IMR-90 (cell line): ENCODE measurements around the gene OR4N2. TPM values are rescaled to one million over a fixed set of nuclear protein-coding genes. Genes with fewer than 3 reads are reported as not detected.

Experiments
- ATAC-seq: fragments of 200-7000 bp; cut with Tn5 transposase; 2 replicates; pipeline ENCODE4 v1.9.1; 2020; ENCODE audit warnings: low read depth, mild to moderate bottlenecking, moderate library complexity
- BruUV-seq: library from RNA; stranded (reverse); fragments of 400-500 nt; replicated peaks from 2 replicates; lab custom pipeline; 2021; lab: Mats Ljungman, UMichigan
- CTCF ChIA-PET: fragments of 300-600 bp; formaldehyde crosslinking; extraction: SDS; loops from one replicate; lab custom pipeline; 2021; ENCODE audit warnings: antibody characterized with exemption; lab: Yijun Ruan, JAX
- POLR2A ChIA-PET: fragments of 300-600 bp; sonication (Branson Sonifier 250); formaldehyde crosslinking; loops from one replicate; lab custom pipeline; 2022; ENCODE audit warnings: antibody characterized with exemption; ENCODE audit not compliant: unreplicated experiment; lab: Charles Lee
- DNase-seq: peaks from one replicate; pipeline ENCODE4 v3.0.0; 2013
- H2AFZ ChIP-seq: replicated peaks from 2 replicates; pipeline ENCODE3; 2013; ENCODE audit warnings: low read length, mild to moderate bottlenecking; ENCODE audit not compliant: poor library complexity
- H2AK5ac ChIP-seq: 2 replicates; pipeline ENCODE4 v1.6.1; 2013; ENCODE audit warnings: low read depth, low read length, inconsistent platforms
- H2AK9ac ChIP-seq: replicated peaks from 2 replicates; pipeline ENCODE3; 2013; ENCODE audit warnings: mild to moderate bottlenecking, low read depth, low read length, moderate library complexity; ENCODE audit not compliant: poor library complexity
- H2BK120ac ChIP-seq: 2 replicates; pipeline ENCODE4 v1.6.1; 2013; ENCODE audit warnings: low read depth, low read length, inconsistent platforms
- H2BK15ac ChIP-seq: 3 replicates; pipeline ENCODE4 v1.6.1; 2013; ENCODE audit warnings: low read depth, low read length, inconsistent platforms
- H2BK20ac ChIP-seq: 2 replicates; pipeline ENCODE4 v1.6.1; 2013; ENCODE audit warnings: low read depth, mild to moderate bottlenecking, inconsistent platforms, low read length, moderate library complexity
- H2BK5ac ChIP-seq: 2 replicates; pipeline ENCODE4 v1.6.1; 2013; ENCODE audit warnings: mild to moderate bottlenecking, low read depth, low read length, inconsistent platforms; ENCODE audit not compliant: poor library complexity, severe bottlenecking
- H3K14ac ChIP-seq: replicated peaks from 2 replicates; pipeline ENCODE4 v1.6.1; 2013; ENCODE audit warnings: low read depth, low read length, inconsistent platforms
- H3K18ac ChIP-seq: 2 replicates; pipeline ENCODE4 v1.6.1; 2013; ENCODE audit warnings: low read depth, low read length, control low read depth
- H3K23ac ChIP-seq: 2 replicates; pipeline ENCODE4 v1.6.1; 2013; ENCODE audit warnings: low read depth, low read length, inconsistent platforms
- H3K27ac ChIP-seq: 2 replicates; pipeline ENCODE4 v1.5.1; 2013; ENCODE audit warnings: mild to moderate bottlenecking, control low read depth, low read length; ENCODE audit not compliant: insufficient read depth
- H3K27me3 ChIP-seq: 2 replicates; pipeline ENCODE4 v1.6.1; 2013; ENCODE audit warnings: low read length; ENCODE audit not compliant: control insufficient read depth, insufficient read depth
- H3K36me3 ChIP-seq: 2 replicates; pipeline ENCODE4 v1.6.1; 2013; ENCODE audit warnings: low read length, mixed read lengths; ENCODE audit not compliant: control insufficient read depth, insufficient read depth
- H3K4ac ChIP-seq: 2 replicates; pipeline ENCODE4 v1.6.1; 2013; ENCODE audit warnings: low read depth, low read length, inconsistent platforms
- H3K4me1 ChIP-seq: 2 replicates; pipeline ENCODE4 v1.6.1; 2013; ENCODE audit warnings: low read length, mixed read lengths; ENCODE audit not compliant: control insufficient read depth, insufficient read depth
- H3K4me2 ChIP-seq: 2 replicates; pipeline ENCODE4 v1.6.1; 2013; ENCODE audit warnings: low read depth, mild to moderate bottlenecking, control low read depth, low read length, moderate library complexity
- H3K4me3 ChIP-seq: 2 replicates; pipeline ENCODE4 v1.5.1; 2013; ENCODE audit warnings: low read depth, mild to moderate bottlenecking, control low read depth, low read length, moderate library complexity; ENCODE audit not compliant: insufficient read depth
- H3K56ac ChIP-seq: 2 replicates; pipeline ENCODE4 v1.6.1; 2013; ENCODE audit warnings: low read length, inconsistent platforms; ENCODE audit not compliant: insufficient read depth; ENCODE audit errors: extremely low read depth
- H3K79me1 ChIP-seq, 2 experiments: 2 replicates each; pipeline ENCODE4 v1.6.1; 2013; ENCODE audit warnings: low read length in 2 of 2, inconsistent platforms in 1 of 2, low read depth in 1 of 2
- H3K9ac ChIP-seq: 2 replicates; pipeline ENCODE4 v1.6.1; 2013; ENCODE audit warnings: low read depth, low read length, control low read depth
- H3K9me1 ChIP-seq: 2 replicates; pipeline ENCODE4 v1.6.1; 2013; ENCODE audit warnings: low read length, inconsistent platforms; ENCODE audit not compliant: insufficient read depth
- H3K9me3 ChIP-seq: 2 replicates; pipeline ENCODE4 v1.6.1; 2013; ENCODE audit warnings: low read length; ENCODE audit not compliant: control insufficient read depth, insufficient read depth
- H4K20me1 ChIP-seq: 2 replicates; pipeline ENCODE4 v1.6.1; 2013; ENCODE audit warnings: low read length, inconsistent platforms; ENCODE audit not compliant: insufficient read depth
- H4K5ac ChIP-seq: 2 replicates; pipeline ENCODE4 v1.6.1; 2013; ENCODE audit warnings: mild to moderate bottlenecking, low read depth, low read length, control low read depth
- H4K8ac ChIP-seq, 2 experiments: 2 replicates each; pipeline ENCODE4 v1.6.1; 2013; ENCODE audit warnings: low read depth in 2 of 2, low read length in 2 of 2, control low read depth in 1 of 2, inconsistent platforms in 1 of 2
- H4K91ac ChIP-seq: 2 replicates; pipeline ENCODE4 v1.6.1; 2013; ENCODE audit warnings: low read depth, low read length, inconsistent platforms; ENCODE audit not compliant: insufficient read depth
- BHLHE40 ChIP-seq: fragments of 150-350 bp; IDR thresholded peaks from 2 replicates; pipeline ENCODE4 v1.6.1; 2016; ENCODE audit warnings: mild to moderate bottlenecking, low read depth, low read length
- CEBPB ChIP-seq: IDR thresholded peaks from 2 replicates; pipeline ENCODE4 v1.6.1; 2012; ENCODE audit warnings: low read depth, low read length, improper control_type of control experiment
- CHD1 ChIP-seq: IDR thresholded peaks from 2 replicates; pipeline ENCODE4 v1.6.1; 2012; ENCODE audit warnings: low read depth, low read length, improper control_type of control experiment
- ELK1 ChIP-seq: fragments of 150-350 bp; IDR thresholded peaks from 2 replicates; pipeline ENCODE4 v1.6.1; 2016; ENCODE audit warnings: low read depth, mild to moderate bottlenecking, low read length, moderate library complexity, borderline replicate concordance
- FOS ChIP-seq: fragments of 150-350 bp; IDR thresholded peaks from 2 replicates; pipeline ENCODE4 v1.6.1; 2016; ENCODE audit warnings: low read depth, low read length
- MAFK ChIP-seq: IDR thresholded peaks from 2 replicates; pipeline ENCODE4 v1.6.1; 2012; ENCODE audit warnings: low read depth, low read length, improper control_type of control experiment
- MAZ ChIP-seq: IDR thresholded peaks from 2 replicates; pipeline ENCODE4 v1.6.1; 2012; ENCODE audit warnings: low read depth, mild to moderate bottlenecking, low read length, improper control_type of control experiment, moderate library complexity, borderline replicate concordance
- MXI1 ChIP-seq: IDR thresholded peaks from 2 replicates; pipeline ENCODE4 v1.6.1; 2012; ENCODE audit warnings: low read depth, mild to moderate bottlenecking, low read length, moderate library complexity, borderline replicate concordance
- NFE2L2 ChIP-seq: fragments of 150-350 bp; IDR thresholded peaks from 2 replicates; pipeline ENCODE4 v1.6.1; 2016; ENCODE audit warnings: low read depth, mild to moderate bottlenecking, low read length
- POLR2A ChIP-seq: IDR thresholded peaks from 2 replicates; pipeline ENCODE4 v1.6.1; 2012; ENCODE audit warnings: mild to moderate bottlenecking, low read depth, low read length
- RAD21 ChIP-seq: IDR thresholded peaks from 2 replicates; pipeline ENCODE4 v1.6.1; 2012; ENCODE audit warnings: low read length, improper control_type of control experiment
- RCOR1 ChIP-seq: IDR thresholded peaks from 2 replicates; pipeline ENCODE4 v1.6.1; 2012; ENCODE audit warnings: mild to moderate bottlenecking, low read length, improper control_type of control experiment; ENCODE audit not compliant: insufficient replicate concordance
- RFX5 ChIP-seq: IDR thresholded peaks from 2 replicates; pipeline ENCODE4 v1.8.0; 2012; ENCODE audit warnings: low read depth, mild to moderate bottlenecking, low read length, moderate library complexity
- SMC3 ChIP-seq: fragments of 150-350 bp; IDR thresholded peaks from 2 replicates; pipeline ENCODE4 v1.6.1; 2016; ENCODE audit warnings: low read depth, mild to moderate bottlenecking, antibody characterized with exemption, low read length, moderate library complexity
- WGBS, 2 experiments: methylation state at CpG; one replicate each; pipeline versions ENCODE4 v1.1.5 to v1.1.7; 2013; ENCODE audit warnings: missing lambda C conversion rate in 2 of 2; ENCODE audit not compliant: insufficient read length in 1 of 2; ENCODE audit errors: extremely low coverage in 2 of 2; 5-methylcytosine and 5-hydroxymethylcytosine counted together
- dilution Hi-C: fragments of 300-500 bp; cut with HindIII; formaldehyde crosslinking; loops from one replicate; pipeline ENCODE4 v1.14.3; 2018; ENCODE audit warnings: low sequenced_read_pairs; ENCODE audit not compliant: unreplicated experiment
- in situ Hi-C: fragments of 300-500 bp; cut with MboI; formaldehyde crosslinking; loops from 3 replicates; pipeline ENCODE4 v1.14.3; 2019; ENCODE audit warnings: low sequenced_read_pairs, inconsistent platforms, mixed read lengths
- intact Hi-C: fragments of 100-400 bp; cut with micrococcal nuclease; formaldehyde crosslinking; loops from 2 replicates; pipeline ENCODE4 v1.10.0; 2022
- polyA plus RNA-seq, 3 experiments: library from polyadenylated mRNA; depleted of rRNA; stranded (reverse); fragments of >200 nt; gene quantifications; 2 replicates each; pipeline ENCODE4 v1.2.3, GENCODE V29; 2012; ENCODE audit warnings: low replicate concordance in 1 of 3
- total RNA-seq: library from RNA; depleted of rRNA; stranded (reverse); fragments of >200 nt; gene quantifications from 2 replicates; pipeline ENCODE4 v1.2.3, GENCODE V29; 2012
- TF ChIP-seq, protein P1 (sequence below): conservative IDR thresholded peaks from 2 replicates; pipeline ENCODE4 v1.5.1; 2012; ENCODE audit warnings: mild to moderate bottlenecking, low read depth, low read length, improper control_type of control experiment
- TF ChIP-seq, protein P2 (sequence below): fragments of 150-350 bp; IDR thresholded peaks from 2 replicates; pipeline ENCODE4 v1.6.1; 2017; ENCODE audit warnings: mild to moderate bottlenecking, antibody characterized with exemption, low read length, low read depth

Gene OR4N2
- total and polyA plus RNA-seq, 2 of the 4 experiments (the other 2 are of a cell fraction) = not detected

- H3K56ac ChIP-seq = no peak overlapping the region
- no peak overlapping the region for H2AK9ac ChIP-seq
- in situ Hi-C loops = no loop called here
- no peak overlapping the region for H4K5ac ChIP-seq
- H3K4me1 ChIP-seq = no peaks in the 10 kb centered on the region
- H4K20me1 ChIP-seq = no peaks in the 10 kb centered on the region
- ATAC-seq (no peak), DNase-seq (no peak)
- H3K4ac ChIP-seq = no peak overlapping the region
- H3K14ac ChIP-seq = no peak overlapping the region
- H2AFZ ChIP-seq = no peak overlapping the region
- no peak overlapping the region for H4K8ac ChIP-seq
- H3K23ac ChIP-seq = no peak overlapping the region
- ChIA-PET CTCF (no interaction called here), POLR2A (no interaction called here)
- peaks cover 24% of the 10 kb centered on the region for H3K9me3 ChIP-seq
- intact Hi-C loops = no loop called here
- H4K91ac ChIP-seq = no peak overlapping the region
- no peak overlapping the region for H3K27ac ChIP-seq
- WGBS, 2 experiments = 25% methylated on average over 4 of the region's 6 CpGs; no CpG with 5 or more reads in 1 of the 2 experiments
- dilution Hi-C loops = no loop called here
- no peak overlapping the region for H3K4me2 ChIP-seq
- no TSS peak for BruUV-seq
- no peak overlapping the region for H2AK5ac ChIP-seq
- no peak for TF ChIP-seq FOS
- TF ChIP-seq MAFK = no peak
- TF ChIP-seq RCOR1 = no peak
- TF ChIP-seq, protein P1, sequence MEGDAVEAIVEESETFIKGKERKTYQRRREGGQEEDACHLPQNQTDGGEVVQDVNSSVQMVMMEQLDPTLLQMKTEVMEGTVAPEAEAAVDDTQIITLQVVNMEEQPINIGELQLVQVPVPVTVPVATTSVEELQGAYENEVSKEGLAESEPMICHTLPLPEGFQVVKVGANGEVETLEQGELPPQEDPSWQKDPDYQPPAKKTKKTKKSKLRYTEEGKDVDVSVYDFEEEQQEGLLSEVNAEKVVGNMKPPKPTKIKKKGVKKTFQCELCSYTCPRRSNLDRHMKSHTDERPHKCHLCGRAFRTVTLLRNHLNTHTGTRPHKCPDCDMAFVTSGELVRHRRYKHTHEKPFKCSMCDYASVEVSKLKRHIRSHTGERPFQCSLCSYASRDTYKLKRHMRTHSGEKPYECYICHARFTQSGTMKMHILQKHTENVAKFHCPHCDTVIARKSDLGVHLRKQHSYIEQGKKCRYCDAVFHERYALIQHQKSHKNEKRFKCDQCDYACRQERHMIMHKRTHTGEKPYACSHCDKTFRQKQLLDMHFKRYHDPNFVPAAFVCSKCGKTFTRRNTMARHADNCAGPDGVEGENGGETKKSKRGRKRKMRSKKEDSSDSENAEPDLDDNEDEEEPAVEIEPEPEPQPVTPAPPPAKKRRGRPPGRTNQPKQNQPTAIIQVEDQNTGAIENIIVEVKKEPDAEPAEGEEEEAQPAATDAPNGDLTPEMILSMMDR = no peak
- no peak for TF ChIP-seq CHD1
- TF ChIP-seq MXI1 = no peak
- TF ChIP-seq CEBPB = no peak
- TF ChIP-seq RFX5 = no peak
- TF ChIP-seq SMC3 = no peak
- TF ChIP-seq, protein P2, sequence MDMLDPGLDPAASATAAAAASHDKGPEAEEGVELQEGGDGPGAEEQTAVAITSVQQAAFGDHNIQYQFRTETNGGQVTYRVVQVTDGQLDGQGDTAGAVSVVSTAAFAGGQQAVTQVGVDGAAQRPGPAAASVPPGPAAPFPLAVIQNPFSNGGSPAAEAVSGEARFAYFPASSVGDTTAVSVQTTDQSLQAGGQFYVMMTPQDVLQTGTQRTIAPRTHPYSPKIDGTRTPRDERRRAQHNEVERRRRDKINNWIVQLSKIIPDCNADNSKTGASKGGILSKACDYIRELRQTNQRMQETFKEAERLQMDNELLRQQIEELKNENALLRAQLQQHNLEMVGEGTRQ = no peak
- no peak for TF ChIP-seq NFE2L2
- TF ChIP-seq BHLHE40 = no peak
- no peak for TF ChIP-seq MAZ
- TF ChIP-seq POLR2A = no peak
- TF ChIP-seq RAD21 = no peak
- TF ChIP-seq ELK1 = no peak
- H3K79me1 ChIP-seq = no peaks in the 10 kb centered on the region
- no peak overlapping the region for H2BK120ac ChIP-seq
- H3K27me3 ChIP-seq = no peaks in the 10 kb centered on the region
- H3K36me3 ChIP-seq = no peaks in the 10 kb centered on the region
- H3K9ac ChIP-seq = no peak overlapping the region
- no peak overlapping the region for H2BK5ac ChIP-seq
- H2BK15ac ChIP-seq = no peak overlapping the region
- H3K4me3 ChIP-seq = no peak overlapping the region
- H2BK20ac ChIP-seq = no peak overlapping the region
- H3K18ac ChIP-seq = no peak overlapping the region
- H3K9me1 ChIP-seq = no peaks in the 10 kb centered on the region
Measured at GRCh38 chr14:19873178-19873577, 69.6 kb downstream of the OR4N2 start.
